AG08395 (cell line): Measurements from ENCODE around the gene SLC2A13.
A peak's percentile ranks its signal among the peaks of the same experiment; 100 is the strongest.
"Not testable (repeated sequence)": the region's sequence is repeated elsewhere in the genome, so short reads cannot be mapped to it uniquely, and the experiment has no call there.

Experiments
- DNase-seq: peaks from one replicate; pipeline ENCODE4 v3.0.0; 2012; ENCODE audit warnings: mixed read lengths, low spot score

Gene SLC2A13

DNA sequence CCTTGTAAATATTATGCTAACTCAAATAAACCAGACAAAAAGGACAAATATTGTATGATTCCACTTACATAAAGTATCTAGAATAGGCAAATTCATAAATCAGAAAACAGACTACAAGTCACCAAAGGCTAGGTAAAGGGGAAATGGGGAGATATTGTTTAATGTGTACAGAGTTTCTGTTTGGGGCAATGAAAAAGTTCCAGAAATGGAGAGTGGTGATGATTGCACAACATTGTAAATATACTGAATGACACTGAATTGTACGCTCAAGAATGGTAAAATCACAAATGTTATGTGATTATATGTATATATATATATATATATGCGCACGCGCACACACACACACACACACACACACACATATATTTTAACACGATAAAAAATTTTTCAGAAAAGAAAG, 182.5 kb downstream of the SLC2A13 start:
- DNase-seq: no peak

DNA sequence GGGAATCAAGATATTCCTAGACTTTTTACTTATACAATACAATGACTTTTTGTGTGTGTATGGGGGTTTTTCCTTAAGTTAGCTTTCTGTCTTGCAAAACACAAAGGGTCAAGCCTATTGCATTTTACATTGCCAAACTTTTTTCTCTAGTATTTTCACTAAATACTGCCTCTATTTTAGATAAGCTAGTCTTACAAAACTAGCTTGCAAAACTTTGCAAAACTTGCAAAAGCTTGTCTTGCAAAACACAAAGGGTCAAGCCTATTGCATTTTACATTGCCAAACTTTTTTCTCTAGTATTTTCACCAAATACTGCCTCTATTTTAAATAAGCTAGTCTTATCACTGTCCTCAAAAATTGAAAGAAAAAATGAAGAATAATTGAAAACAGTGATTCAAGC, 183.3 kb downstream of the SLC2A13 start:
- not testable (repeated sequence) for DNase-seq

DNA sequence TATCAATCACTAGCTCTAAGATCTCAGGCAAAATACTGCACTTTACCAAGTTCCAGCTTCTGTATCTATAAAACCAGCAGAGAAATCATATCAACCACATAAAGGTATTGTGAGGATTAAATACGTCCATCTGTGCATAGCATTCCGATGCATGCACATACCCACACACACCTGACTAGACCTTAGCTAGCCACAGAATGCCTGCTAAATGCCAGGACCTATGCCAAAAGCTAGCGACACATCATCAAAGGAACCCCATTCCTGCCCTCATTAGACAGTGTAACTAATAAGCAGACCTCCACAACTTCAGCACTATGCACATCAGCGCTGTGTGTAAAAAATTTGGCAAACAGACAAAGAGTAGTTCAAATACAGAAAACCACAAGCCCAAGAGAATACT, 185.2 kb downstream of the SLC2A13 start:
- no peak for DNase-seq

DNA sequence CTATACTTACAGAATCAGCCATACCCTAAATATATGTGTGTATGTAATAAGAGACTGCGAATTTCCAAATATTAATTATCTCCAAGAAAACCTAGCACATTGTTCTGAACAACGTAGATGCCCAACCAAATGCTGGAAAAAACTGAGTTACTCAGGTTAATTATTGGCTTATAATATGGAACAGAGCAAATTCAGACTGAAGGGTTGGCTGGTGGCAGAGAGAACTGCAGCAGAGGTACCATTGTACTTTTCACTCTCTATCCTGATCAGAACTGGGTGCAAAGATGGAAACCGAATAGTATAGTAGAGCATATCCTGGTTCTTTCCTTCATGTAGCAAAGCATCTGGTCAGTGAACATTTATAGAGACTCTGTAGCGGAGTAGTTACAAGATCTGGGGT, 185.7 kb downstream of the SLC2A13 start:
- DNase-seq: no peak

DNA sequence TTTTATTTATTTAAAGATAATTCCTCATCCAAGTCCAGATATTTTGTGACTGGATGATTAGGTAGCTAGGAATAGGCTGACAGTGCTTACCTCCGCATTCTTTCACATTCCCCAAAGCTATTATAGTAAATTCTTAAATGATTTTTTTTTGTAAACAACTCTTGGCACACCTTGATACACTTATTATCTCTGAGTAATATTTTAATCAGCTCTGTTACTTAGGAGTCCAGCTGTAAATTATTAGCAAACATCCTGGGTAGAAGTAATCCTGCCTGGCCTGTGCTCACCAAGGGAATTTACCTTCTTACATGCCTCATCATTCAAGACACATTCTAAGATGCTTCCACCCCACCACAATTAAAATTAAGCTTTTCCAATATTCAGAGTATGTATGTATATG, 186.1 kb downstream of the SLC2A13 start:
- no peak for DNase-seq

DNA sequence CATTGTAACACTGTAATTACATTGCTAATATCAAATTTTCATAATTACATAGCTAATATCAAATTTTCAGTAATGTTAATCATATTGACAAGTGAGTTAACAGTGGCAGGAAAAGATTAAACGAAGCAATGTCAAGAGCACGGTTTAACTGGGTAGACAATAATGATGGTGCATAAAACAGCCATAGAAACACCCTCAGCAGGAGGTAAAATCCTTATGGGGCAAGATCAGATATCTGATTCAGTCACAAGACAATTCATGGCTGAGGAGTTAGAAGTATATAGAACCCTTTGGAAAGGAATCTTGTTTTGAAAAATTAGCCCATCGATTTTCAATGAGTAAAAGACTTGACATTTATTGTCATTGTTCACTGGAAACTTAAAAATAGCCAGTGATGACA, 190.6 kb downstream of the SLC2A13 start:
- DNase-seq: no peak

DNA sequence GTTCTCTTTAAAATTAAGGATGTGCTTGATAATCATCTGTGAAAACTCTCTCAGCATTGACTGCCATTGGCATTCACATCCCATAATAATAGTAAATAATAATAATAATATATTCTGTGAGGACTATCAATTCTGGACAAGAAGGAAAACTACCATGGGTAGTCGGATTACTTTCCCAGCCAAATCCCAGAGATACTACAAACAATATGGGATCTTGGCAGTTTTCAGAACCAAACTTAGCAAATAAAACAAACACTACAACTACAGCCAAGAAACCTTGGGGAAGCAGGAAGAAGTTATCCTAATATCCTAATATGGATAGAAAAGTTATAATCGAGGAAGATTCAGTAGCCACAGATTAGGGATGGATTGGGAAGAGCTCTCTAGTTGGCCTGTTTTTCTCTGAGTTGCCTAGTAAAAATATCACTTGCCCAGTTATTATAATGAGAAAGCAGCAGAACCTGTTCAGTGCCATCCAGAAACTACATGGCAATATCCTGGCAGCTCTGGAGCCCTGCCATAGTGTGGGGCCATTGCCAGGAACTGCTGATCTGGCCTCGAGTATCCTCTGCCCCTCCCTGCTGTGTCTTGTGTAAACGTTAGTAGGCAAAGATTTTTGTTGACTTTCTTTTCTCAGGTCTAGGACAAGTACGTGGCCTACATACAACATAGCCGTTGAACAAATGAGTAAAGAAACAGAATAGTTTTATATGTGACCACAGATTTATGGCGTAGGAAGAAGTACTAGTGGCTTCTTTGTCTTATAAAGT, 193.5 kb downstream of the SLC2A13 start:
- DNase-seq: no peak

DNA sequence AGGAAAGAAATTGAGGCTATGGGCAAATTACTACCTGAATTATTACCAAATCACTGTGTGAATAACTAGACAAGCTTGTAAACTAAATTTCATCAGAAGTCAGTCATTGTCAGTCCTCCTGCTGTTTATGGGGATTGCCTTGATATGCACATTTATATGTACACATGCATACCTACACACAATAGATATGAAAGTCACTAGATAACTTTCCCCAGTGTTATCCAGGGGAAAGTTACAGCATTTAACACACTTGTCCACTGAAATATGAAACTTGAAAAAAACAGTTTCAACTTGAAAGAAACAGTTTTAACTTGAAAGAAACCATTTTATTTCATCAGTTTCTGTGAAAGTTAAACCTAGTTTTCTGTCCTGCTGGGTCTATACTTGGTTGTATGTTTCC, 199.6 kb downstream of the SLC2A13 start:
- DNase-seq: no peak

DNA sequence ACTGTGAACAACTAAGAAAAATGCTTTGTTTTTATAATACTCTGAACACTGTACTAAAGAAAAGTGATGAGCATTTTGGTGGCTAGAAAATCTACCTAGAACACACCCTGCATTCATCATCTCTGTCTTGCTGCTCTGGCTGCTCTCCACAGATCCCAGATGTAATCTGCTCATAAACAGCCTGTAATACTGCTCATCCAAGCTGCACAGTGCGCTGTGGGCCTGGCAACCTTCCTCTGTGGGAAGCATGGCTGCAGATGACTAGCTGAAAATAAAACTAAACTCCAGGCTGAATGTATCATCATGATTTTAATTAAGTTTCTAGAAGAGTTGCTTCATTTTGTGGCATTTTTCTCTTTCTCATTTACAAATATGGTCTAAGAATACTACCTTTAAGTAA, 200.7 kb downstream of the SLC2A13 start:
- DNase-seq: peak; percentile 77

DNA sequence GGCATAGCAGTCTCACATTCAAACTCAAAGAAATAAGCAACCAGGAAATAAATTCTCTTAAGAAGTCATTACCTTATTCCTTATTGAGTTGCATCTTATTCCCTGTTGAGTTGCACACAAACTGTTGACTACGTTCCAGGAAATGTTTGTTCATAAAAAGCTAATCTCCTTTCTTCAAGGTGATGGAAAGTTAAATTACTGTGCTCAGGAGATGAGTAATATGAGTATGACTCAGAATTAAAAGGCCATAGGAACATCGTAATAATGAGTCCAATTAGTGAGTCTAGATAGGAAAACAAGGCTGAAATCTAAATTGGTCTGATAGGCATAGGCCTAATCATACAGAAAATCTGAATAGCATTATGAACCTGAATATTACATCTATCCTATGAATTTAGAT, 203.1 kb downstream of the SLC2A13 start:
- DNase-seq: no peak

DNA sequence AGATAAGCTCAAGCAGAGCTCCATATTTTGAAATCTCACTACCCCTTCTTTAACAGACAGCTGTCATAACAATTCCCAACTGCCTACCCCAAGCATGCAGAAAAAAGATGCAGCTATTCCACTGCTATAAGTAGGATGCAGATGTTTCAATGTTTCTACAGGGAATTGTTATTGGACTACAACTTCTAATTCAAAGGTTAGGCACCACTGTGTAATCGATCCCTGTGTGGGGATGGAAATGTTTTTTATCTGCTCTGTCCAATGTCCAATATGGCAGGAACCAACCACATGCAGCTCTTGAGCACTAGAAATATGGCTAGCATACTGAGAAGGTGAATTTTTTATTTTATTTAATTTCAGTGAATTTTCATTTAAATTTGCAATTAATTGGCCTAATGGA, 208.6 kb downstream of the SLC2A13 start:
- DNase-seq: no peak

DNA sequence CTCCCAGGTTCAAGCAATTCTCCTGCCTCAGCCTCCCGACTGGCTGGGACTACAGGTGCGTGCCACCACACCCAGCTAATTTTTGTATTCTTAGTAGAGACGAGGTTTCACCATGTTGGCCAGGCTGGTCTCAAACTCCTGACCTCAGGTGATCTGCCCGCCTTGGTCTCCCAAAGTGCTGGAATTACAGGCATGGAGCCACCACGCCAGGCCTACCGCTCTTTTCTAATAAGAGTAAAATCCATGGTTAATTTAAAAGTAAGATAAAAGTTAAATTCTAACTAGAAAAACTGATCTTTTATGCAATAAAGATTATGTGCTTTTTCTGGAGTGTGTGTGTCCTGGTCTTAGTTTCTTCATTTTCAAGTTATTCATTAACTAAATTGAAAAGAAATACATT, 212.5 kb downstream of the SLC2A13 start:
- not testable (repeated sequence) for DNase-seq

DNA sequence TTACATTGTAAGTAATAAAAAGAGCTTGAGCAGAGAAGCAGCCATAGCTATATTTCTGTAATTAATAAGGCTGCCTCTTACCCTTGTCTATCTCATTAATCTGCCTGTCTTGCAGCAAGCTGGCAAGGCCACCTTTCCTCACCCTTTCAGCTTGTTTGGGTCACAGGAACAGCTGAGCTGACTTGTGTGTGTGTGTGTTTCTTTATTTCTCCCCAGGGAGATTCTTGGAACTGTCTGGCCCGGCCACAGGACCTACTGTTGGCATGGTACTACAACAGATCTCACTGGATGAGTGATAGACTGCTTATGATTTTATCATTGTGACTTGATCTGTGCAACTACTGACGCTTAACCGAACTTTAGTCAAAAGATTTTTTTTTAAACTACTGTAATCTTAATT, 213.7 kb downstream of the SLC2A13 start:
- DNase-seq: no peak

DNA sequence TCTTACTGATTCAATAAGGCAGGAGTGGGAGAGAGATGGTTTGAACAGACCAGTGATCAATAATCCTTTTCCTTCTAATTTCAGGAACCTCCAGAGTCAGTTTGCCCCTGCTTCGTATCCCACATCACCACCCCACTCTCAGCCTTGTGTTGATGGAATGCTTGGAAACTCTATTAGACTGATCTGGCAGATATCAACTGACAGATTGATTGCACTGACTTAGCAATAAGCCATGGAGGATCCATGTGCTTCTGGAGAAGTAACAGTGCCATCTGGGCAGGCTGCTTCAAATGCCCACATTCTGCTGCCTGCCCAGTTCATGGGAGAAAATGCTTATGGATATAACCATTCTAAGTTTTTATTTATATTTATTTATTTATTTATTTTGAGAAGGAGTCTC, 218.0 kb downstream of the SLC2A13 start:
- no peak for DNase-seq

DNA sequence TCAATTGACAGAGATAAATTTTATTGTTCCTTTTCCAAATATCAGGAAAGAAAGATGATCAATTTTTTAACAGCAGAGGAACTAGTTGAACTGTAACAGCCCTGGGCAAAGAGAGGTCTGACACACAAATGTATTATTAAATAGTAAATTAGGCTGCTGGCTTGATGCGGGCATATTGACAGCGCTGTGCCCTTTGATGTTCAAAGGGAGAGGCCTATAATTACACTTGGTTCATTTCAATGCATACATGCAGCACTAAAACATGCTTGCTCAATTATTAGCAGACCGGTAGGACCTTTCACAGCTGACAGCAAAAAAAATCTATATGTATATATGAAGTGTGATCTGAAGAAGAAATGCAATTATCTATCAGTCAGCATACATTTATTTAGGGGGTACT, 219.8 kb downstream of the SLC2A13 start:
- DNase-seq: no peak

DNA sequence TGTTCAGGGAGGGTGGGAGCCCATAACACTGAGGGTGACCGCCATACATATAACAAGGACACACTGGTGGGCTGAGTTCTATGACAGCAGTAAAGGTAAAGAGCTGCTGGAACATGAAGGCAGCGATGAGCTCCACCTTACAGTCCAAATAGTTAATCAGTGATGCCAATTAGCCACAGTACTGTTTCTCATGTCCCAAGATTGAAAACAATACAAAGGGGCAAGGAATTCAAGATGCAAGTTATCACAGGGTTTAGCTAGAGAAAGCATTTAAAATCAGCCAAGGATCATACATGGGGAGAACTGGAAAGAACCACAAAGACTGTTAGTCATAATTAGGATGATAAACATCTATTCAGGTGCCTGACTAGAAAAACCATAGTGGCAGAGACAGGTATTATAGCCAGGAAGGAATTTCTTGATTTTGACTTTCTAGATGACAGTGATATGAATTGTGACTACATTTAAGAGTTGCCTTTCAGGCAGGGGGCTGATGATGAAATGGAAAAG, 221.2 kb downstream of the SLC2A13 start:
- DNase-seq: no peak

DNA sequence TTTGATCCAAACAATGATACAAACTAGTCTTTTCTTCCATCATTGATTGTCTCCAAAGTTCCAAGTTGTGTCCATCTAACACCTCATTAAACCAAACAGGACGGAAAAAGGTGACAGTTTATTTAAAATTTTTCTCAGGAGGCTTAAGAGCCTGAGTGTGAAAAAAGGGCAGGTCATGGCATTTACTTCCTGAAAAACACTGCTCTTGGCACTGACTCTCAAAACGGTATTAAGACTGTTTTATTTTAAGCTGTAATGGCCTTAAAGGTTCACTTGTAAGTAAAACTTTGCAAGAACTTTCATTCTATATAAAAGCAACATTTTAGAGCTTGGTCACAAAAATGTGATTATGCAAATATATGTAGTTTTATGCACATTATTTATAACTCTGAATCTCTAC, 222.5 kb downstream of the SLC2A13 start:
- DNase-seq: no peak

DNA sequence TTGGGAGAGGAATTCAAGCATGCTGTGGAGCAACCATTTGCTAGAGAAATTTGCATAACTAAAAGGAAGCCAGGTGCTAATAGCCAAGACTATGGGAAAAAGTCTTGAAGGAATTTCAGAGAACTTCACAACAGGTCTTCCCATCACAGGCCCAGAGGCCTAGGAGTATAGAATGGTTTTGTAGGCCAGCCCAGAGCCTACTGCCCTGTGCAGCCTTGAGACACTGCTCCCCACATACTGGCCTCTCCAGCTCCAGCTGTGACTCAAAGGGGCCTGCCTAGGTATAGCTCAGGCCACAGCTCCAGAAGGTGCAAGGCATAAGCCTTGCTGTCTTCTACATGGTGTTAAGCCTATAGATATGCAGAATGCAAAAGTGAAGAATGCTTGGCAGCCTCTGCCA, 227.1 kb downstream of the SLC2A13 start:
- no peak for DNase-seq

DNA sequence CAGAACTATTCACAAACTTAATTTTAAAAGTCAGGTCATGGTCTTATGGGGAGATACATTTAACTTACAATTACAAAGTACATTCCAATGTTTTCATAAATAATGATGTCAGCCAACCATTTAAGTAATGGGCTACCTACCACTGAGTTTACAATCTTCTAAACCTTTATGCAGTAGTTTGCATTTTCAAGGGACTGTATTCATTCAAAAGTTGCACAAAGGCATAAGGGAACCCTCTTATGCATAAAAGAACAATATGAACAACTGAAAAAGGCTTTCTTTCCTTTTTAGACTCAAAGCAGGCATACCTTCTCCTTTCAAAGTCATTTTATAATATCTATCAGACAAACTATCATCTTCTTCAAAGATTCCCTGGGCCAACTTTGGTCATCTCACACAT, 230.2 kb downstream of the SLC2A13 start:
- DNase-seq: no peak

DNA sequence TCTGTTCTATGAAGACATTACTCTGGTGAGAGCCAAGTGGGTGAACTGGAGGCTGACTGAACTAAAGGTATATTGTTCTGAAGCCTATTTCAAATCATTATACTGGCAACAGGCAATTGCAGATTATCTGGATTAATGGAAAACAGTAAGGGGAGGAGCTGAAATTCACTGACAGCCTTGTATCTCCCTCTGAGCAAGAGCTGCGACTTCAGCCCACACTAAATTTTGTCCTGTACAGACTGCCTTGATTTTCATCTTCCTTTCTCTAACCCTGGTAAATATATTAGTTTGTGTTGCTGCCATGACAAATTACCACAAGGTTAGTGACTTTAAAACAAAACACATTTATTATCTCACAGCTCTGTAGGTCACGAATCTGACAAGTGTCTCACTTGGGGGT, 231.1 kb downstream of the SLC2A13 start:
- no peak for DNase-seq

DNA sequence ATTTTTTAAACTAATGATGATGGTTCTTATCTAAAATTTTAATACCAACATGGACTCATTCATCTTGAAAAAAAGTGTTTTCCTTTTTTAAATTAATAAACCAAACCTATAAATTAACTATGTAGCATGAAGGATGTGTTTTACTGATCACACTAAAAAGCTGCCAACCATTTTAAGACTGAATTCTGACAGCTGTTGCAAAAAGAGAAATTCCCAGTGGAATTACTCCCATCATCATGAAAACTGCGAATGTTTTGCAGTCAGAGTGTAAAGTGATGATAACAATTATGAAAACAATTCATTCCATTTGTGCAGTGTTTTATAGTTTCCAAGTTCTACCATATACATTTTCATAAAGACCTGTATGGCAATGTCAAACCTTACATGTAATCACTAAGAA, 232.8 kb downstream of the SLC2A13 start:
- no peak for DNase-seq

DNA sequence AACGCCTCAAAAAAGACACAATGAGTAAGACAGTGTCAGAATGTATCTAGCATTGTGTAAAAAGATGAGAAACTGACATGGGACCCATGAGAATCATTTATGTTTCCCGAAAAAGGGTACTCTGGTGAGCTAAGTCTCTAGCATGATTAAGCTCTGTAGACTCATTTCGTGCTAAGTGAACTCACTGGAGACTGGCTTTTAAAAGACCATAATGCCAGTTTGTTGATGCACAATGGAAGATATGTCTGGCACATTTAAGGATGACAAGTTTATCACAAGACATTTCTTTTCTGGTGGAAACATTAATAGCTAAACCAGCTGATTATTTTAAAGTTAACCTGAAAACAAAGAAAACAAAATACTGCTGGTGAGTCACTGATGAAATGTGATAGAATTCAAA, 233.5 kb downstream of the SLC2A13 start:
- DNase-seq: no peak

DNA sequence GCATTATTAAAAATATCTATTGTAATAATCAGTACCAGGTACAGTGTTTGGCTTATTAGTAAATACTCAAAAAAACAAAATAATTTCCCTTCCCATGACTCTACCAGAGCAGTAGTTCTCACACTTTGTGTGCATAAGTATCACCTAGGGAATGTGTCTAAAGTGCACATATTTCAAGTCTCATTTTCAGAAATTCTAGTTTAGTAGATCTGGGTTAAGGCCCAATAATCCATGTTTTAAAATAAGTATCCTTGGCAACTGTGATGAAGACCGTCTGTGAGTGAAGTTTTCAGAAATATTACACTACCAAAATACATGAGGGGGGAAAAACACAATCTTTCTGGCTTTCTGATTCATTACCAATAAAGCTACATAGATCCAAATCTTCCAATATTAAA, 237.6 kb downstream of the SLC2A13 start:
- DNase-seq: no peak

DNA sequence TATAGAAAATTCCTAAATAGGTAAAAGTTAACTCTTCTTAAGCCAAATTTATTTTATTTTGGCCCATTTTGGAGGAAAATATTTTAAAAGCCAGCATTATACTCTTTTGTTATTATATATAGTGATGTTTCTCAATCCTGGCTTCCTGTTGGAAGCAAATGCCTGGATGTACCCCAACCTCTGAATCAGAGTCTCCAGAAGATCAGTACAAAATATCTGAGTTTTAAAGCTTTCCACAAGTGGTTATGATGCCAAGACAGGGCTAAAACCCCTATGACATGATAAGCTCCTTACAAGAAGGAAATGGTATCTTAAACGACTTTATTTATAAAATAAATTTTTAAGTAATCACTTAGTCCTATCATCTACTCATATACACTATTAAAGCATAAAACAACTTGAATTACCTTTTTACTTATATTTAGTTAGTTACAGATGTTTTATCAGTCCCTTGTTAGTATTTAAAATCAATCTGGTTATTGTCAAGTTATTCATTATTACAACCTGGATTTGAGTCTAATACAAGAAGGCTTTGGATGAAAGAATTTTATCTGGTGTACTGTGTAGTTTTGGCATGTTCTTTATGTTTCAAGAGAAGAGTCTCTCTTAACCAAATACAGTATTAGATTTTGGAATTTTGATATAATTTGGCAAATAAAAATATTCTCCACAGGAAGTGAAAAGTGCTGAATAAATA, 238.1 kb downstream of the SLC2A13 start:
- DNase-seq: no peak
